ENCODE measurements around the gene PJA1.

PJA1 gene

DNA sequence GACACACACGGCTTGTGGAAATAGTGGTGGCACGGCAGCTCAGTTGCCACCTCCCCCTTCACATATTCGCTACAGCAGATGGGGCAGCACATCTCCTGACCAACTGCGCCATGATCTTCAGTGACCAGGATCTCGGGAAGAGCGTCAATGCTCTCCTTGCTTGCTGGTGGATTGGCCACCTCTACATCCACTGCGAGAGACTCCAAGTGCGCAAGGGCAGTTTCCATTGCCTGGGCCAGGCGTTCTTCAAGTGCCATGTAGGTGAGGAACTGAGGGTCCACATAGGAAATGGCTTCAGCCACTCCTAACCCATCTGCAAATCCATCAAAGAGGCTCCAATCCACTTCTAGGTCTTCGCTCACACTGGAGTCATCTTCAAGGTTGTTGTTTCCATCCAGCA, 3.9 kb downstream of the PJA1 start:
- TF ChIP-seq, protein P1, sequence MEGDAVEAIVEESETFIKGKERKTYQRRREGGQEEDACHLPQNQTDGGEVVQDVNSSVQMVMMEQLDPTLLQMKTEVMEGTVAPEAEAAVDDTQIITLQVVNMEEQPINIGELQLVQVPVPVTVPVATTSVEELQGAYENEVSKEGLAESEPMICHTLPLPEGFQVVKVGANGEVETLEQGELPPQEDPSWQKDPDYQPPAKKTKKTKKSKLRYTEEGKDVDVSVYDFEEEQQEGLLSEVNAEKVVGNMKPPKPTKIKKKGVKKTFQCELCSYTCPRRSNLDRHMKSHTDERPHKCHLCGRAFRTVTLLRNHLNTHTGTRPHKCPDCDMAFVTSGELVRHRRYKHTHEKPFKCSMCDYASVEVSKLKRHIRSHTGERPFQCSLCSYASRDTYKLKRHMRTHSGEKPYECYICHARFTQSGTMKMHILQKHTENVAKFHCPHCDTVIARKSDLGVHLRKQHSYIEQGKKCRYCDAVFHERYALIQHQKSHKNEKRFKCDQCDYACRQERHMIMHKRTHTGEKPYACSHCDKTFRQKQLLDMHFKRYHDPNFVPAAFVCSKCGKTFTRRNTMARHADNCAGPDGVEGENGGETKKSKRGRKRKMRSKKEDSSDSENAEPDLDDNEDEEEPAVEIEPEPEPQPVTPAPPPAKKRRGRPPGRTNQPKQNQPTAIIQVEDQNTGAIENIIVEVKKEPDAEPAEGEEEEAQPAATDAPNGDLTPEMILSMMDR (IDR thresholded peaks at IDR 0.05; ENCODE audit: low read depth, low read length, missing control alignments) = no peak
- Histone ChIP-seq H3K36me3 (replicated peaks) (no peaks in the 10 kb centered on the region), H3K27ac (no peak overlapping the region), H3K27me3 (replicated peaks) (no peaks in the 10 kb centered on the region), H3K4me3 (ENCODE audit: low read depth, low read length) (no peak overlapping the region)
- in situ Hi-C loops (cut with HindIII; ENCODE audit: low pct_ligation_motif_present, low sequenced_read_pairs) = no loop called here
- no peak for DNase-seq

DNA sequence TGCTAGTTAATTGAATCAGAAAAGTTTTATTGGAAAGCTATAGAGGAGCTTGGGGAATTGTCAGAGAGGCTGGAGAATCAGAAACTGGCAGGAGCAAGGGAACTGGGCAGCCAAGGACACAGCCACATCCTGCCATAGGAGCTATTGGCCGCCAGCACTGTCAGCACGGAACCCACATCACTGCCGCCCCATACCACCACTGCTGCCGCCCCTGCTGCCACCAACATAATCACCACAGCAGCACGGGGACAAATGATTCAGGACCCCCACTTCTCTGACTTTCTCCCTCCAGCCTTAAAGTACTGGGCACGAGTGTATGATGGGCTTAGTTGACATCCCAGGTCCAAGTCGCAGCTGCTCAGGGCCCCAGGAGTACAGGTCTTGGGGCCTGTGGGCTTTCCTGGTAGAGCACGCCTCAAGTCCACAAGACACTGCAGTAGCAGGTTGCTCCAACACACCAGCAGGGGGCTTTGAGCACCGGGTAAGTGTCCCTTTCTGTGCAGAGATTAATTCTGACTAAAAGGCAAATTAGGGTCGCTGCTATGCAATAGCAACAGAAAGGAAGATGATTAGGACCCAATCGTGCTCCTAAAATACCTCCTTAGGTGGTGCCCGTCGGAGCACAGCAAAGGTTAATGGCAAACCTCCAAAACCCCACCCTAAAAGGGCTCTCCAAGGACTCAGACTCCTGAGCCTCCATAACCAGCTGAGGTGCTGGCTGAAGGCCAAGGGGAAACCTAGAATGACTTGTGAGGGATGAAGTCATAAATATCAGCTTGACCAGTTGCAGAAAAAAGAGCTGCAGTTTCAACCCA, 6.9 kb downstream of the PJA1 start:
- TF ChIP-seq, protein P1 (IDR thresholded peaks at IDR 0.05; ENCODE audit: low read depth, low read length, missing control alignments) = peak; percentile 80
- in situ Hi-C loops (cut with HindIII; ENCODE audit: low pct_ligation_motif_present, low sequenced_read_pairs) = no loop called here
- no peaks in the 10 kb centered on the region for H3K27me3 ChIP-seq (replicated peaks)

GRCh38 chrX:69156638-69157037, 8.6 kb downstream of the PJA1 start:
- TF ChIP-seq, protein P1 (IDR thresholded peaks at IDR 0.05; ENCODE audit: low read depth, low read length, missing control alignments) = no peak
- DNase-seq = no peak
- Histone ChIP-seq H3K27ac (no peak overlapping the region), H3K4me3 (ENCODE audit: low read depth, low read length) (no peak overlapping the region), H3K36me3 (replicated peaks) (no peaks in the 10 kb centered on the region), H3K27me3 (replicated peaks) (no peaks in the 10 kb centered on the region)
- in situ Hi-C loops (cut with HindIII; ENCODE audit: low pct_ligation_motif_present, low sequenced_read_pairs) = no loop called here

More for the DNA sequence above, 6.9 kb downstream of the PJA1 start:
- Histone ChIP-seq H3K4me3 (ENCODE audit: low read depth, low read length) (no peak overlapping the region), H3K27ac (no peak overlapping the region), H3K36me3 (replicated peaks) (no peaks in the 10 kb centered on the region)
- peak; percentile 63 for DNase-seq

DNA sequence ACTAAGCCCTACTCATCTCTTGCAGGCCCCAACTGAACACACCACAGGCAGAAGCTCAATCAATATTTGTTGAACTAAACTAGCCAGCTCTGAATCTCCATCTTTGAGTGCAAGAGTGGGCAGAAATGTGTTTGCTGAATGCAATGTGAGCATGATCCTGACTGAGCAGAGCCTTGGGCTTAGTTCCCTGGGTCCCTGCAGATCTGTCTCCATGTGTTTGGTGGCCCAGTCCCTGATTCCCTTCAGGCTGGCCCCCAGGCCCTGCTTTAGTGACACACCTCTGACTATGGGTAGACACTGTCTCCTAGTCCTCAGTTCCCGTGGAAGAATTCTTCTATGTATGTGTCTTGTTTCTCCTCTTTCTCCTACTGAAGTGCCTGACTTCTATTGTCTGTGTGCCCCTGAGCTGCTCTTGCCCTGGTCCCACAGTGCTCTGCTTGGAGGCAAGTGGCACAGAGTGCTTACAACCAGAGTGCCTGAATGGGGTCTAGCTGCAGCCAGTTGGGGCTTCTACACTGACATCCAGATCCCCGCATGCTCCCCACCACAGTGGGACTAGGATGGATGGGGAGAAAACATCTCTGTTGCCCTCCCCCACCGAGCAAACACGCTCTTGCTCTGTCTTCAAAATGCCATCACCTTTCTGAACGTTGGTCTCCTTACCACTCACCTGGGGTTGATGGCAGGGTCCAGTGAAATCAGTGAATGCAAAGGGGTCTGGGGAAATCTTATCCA, 9.3 kb downstream of the PJA1 start:
- Histone ChIP-seq H3K36me3 (replicated peaks) (no peaks in the 10 kb centered on the region), H3K27ac (no peak overlapping the region), H3K27me3 (replicated peaks) (no peaks in the 10 kb centered on the region), H3K4me3 (ENCODE audit: low read depth, low read length) (no peak overlapping the region)
- in situ Hi-C loops (cut with HindIII; ENCODE audit: low pct_ligation_motif_present, low sequenced_read_pairs) = no loop called here
- DNase-seq = no peak
- TF ChIP-seq, protein P1 (IDR thresholded peaks at IDR 0.05; ENCODE audit: low read depth, low read length, missing control alignments) = no peak

DNA sequence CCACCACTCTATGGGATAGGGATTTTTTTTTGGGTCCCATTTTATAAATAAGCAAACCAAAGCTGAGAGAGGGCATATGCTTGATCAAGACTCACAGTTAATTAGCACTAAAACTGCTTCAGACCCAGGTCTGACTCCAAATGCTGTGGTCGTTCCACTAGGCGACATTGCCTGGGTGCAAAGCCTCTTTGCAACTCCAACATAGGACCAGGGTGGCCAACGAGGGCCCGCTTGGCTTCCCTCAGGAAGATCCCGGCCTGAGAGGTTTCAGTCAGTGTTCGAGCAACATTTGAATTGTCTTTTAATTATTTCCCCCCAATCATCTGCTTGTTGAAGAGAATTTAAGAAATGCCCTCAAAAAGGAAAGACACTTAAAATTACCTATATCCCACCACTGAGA, 11.2 kb downstream of the PJA1 start:
- in situ Hi-C loops (cut with HindIII; ENCODE audit: low pct_ligation_motif_present, low sequenced_read_pairs) = no loop called here
- no peak overlapping the region for H3K4me3 ChIP-seq (ENCODE audit: low read depth, low read length)
- TF ChIP-seq, protein P1 (IDR thresholded peaks at IDR 0.05; ENCODE audit: low read depth, low read length, missing control alignments) = no peak
- no peak for DNase-seq
- no peaks in the 10 kb centered on the region for H3K27me3 ChIP-seq (replicated peaks)
- no peaks in the 10 kb centered on the region for H3K36me3 ChIP-seq (replicated peaks)
- no peak overlapping the region for H3K27ac ChIP-seq
